ENCODE measurements around the gene ACP1.

The ACP1 gene

DNA sequence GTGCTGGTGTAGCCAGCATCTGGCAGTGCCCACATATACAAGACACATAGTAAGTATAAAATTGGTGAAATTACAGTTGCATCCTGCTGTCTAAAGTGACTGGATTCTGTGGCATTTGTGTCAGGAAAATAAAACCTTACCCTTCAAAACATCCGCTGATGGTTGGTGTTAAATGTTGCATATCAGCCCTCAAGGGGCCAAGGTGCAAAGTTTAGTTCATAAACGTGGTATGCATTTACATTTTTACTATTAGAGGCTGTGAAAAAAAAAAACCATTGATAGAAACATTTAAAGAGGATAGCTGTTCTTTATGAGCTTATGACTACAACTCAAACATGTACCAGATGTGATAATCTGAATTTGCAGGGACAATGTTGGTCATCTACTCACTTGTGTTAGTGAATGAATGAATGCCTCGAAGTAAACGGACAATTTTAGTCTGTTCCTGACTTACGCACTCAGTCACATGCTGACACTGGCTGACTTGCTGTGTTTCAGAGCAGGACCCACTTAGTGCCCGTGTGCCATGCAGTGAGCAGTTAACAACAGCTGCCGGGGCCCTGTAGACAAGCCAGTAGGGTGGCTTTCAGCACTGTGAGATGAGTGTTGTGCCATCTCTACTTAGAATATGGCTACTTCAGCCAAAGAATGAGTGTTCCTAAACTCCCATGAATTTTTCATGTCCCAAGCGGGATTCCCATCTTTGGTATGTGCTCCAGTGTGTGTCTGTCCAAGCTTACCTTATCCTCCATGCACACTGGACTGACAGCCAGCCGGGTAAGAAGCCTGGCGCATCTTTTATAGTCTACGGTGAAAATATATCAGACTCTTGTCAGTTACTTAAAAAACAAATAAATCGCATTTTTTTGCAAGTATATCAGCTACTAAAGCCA lies 17.9 kb downstream of the ACP1 start:
- DNase-seq = no peak

DNA sequence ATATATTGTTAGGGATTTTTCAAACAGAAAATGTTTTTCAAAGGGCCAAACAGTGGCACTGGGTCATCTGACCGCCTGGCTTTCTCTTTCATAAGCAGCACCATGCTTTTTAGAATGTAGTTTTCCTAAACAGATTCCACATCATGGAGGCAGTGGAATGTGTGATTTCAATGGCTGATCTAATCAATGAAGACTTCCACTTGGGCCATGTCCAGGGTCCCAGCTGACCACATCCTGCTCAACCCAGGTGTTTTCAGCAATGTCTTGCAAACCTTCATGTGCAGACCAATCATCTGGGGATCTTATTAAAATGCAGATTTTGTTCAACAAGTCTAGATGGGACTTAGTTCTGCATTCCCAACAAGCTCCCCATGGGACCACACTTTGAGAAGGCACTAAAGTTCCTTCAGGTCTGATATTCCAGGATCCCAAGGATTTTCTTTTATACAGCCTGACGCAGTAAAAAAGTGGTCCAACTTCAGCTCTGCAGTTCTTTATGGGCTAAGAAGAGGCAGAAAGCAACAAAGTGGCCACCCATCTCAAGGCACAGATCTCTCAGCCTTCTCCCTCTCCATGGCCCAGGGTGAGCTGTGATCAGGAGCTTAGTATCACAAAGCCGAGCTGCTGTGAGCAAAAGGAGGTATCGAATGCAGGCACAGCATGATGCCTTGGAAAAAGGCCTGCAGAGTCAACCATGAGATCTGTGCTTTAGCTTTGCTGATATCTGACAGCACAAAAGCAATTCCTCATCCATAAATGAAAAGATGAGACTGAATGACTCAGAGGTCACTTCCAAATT lies 19.4 kb downstream of the ACP1 start:
- DNase-seq = no peak

DNA sequence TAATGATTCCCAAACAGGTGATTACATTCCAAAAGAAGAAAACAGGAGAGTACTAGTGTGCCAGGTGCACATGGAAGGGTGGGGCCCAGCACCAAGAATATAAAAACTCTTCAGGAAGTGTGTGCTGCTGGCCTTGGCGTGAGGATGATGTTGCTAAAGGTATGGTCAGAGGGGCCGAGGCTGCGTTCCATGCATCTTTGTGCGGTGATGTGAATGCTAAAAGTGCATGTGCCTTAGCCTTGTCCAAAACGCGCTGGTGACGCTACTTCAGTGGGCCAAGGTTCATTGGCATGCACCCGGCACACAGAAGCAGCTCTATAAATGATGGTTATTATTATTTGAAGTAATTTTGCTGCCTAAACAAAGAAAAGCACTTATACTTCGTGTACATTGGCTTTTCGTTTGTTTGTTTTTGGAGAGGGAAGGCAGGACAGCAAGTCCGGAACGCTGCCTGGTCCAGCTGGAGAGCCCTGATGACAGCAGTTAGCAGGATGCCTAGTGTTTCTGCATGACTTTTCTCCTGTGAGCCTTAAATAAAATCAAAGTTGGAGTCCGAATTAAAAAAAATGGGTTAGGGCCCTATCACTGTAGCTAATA lies 20.2 kb downstream of the ACP1 start:
- DNase-seq = no peak

DNA sequence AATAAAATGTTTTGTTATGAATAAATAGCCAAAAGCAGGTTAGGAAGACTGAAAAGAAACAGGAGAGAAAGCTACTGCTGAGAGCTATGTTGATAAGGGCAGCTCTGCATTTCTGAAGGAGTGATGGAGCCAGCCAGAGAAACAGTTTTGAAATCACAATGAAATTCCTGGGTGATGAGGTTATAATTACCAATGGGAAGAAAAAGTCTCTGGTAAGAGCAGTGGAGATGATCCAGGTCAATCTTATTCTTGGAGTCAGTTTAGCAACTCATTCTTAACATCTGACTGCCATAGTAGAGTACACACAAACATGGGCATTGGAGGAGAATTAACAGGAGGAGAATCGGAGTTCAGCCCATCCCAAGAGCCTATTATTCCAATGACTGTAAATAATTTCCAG lies 20.8 kb downstream of the ACP1 start:
- no peak for DNase-seq

DNA sequence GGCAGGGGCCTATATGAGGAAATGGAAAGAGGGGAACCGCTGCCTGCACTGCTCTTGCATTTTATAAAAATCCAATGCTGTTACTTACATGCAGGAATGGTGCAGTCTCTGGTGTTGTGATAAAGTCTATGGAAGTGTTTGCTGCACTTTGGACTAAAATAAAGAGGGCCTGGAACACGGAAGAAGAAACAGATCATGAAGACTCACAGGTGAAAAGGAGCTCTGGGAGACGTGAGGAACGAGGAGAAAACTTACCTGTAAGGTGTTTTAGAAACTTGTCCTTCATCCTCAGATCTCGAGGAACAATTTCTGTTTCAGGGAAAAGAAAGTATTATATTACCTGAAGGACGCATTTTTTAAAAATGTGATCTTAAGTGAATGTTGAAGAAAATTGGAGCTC lies 21.3 kb downstream of the ACP1 start:
- DNase-seq = no peak

DNA sequence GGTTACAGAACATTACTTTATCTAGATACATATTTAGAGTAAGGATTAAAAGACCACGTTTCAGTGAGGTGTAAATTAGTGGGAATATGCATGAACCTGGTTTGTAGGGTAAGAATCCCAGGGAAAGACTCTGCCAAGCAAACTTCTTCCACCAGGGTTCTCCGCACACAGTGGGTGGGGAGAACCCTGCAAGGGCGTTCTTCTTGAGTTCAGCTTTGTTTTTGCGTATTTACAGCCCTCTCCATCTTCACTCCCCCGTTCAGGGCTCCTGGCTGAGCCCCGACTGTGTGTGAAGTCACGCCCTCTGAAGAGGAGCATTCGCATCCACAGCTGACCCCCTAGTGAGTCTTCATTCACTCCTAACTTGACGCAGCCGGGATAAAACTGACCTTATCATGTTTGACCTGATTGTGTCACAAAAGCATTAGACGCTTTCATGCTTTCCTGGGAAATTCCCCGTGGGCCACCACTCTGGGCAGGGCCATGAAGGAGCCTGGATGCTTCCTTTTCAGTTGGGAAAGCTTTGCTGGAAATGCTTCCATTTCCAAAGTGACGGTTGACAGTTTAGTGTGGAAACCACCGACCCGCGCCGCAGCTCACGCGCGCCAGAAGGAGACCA lies 22.1 kb downstream of the ACP1 start:
- DNase-seq = no peak

DNA sequence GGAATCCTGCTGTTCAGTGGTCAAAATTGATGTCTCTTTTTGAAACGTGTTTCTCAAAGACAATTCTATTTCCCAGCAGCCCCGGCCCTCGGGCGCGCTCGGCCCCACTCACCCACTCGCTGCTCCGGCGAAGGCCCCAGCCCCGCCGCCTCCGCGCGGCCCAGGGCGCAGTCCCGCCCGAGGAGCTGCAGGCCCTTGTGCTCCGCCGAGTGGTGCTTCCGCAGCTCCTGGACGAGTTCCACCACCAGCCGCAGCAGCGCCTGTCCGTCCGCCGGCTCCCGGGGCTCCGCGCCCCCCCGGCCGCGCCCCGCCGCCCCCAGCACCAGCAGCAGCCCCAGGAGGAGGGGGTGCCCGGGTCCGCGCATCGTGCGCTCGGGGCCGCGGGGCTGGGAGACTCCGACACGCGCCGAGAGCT lies 22.7 kb downstream of the ACP1 start:
- no peak for DNase-seq

DNA sequence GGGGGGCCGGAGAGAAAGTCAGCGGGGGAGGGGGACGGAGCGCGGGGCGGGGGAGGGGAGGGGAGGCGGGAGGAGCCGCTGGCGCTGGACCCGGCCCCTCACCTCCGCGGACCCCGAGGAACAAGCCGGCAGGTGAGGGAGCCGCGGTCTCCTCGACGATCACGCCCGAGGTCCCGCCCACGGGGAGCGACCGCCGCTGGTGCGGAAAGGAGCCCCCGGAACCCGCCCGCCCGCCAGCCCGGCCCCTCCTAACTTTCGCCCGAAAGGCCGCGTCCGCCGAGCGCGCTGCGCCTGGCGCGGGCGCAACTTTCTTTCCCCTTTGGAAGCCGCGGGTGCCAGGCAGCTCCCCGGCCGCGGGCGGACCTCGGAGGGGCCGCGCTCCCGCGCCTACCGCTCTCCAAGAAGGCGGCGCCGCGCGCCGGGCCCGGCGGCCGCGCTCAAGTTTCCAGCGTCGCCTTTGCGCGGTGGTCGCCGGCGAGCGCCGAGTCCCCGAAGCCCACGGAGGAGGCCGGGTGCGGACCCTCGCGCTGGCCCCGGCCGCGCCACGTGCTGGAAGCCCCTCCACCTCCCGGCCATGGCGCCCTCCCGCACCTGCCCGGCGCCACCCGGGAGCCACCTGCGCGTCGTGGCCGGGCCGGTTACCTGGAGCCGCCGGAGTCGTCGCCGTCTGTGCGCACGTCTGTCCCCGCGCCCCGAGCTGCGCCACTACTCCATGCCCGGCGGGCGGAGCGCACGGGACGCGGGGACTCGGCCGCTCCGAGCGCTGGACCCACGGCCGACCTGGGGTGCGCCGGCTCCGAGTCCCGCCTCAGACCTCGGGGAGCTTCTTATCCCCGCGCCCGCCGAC lies 23.4 kb downstream of the ACP1 start, which contains the start of gene ALKAL2:
Gene ALKAL2 (minus strand): TSS at position 181 of the 847 bp plus-strand sequence. CDS start 256 bp downstream, outside the sequence.
- peak; percentile 65 for DNase-seq

DNA sequence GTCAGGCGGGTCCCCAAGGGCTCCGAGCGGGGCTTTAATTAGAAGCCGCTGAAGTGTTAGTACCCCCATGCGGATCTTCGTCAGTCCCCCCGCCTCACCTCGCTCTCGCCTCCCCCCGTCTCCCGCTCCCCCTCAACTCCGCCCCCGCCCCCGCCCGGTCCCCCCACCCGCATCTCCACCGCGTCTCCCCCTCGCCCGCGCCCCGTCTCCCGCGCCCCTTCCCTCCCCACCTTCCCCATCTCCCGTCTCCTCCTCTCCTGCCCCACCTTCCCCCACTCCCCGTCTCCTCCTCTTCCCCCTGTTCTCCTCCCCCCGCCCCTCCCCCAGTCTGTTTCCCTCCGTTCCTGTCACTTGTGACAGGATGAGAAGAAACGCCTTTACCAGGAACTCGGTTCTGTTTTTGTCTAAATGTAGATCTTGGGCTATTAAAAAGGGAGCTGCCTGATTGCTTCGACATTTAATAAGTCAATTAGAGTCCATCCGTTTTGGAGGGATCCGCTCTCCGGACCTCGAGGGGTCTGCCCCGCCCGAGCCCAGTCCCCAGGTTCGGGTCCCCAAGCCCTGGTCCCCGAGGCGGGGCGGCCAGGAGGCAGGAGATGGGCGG lies 24.1 kb downstream of the ACP1 start:
- no peak for DNase-seq

DNA sequence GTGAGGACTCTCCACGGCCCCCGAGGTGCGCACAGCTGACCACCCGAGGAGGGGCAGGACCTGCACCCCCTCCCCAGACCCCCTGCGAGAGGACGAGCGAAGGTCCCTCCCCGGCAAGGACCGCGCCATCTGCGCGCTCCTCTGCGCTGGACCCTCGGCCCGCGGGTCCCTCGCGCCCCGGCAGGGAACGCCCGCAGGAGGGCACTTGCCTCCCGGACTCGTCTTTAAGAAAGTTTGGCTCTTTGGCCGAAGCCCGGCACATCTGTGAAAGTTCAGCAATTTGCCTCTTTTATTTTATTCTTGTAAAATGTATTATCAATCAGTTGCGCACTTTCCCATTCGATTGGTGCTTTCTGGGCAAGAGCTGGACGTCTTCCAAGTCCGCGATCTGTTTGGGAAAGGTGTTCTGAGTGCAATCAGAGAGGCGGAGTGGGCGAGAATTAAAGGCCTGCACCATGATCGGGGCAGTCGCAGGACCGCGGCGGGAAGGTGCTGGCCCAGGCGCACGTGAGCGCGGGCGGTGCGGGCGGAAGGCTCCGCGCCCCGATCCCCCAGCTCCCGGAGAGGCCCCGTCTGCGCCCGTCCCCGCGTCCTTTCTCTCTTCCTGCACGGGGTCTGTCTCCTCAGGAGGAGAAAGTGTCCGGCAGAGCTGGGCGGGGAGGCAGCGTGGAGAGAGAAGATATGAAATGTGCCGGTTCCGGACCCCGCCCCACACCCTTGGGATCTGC lies 24.8 kb downstream of the ACP1 start:
- DNase-seq = no peak

DNA sequence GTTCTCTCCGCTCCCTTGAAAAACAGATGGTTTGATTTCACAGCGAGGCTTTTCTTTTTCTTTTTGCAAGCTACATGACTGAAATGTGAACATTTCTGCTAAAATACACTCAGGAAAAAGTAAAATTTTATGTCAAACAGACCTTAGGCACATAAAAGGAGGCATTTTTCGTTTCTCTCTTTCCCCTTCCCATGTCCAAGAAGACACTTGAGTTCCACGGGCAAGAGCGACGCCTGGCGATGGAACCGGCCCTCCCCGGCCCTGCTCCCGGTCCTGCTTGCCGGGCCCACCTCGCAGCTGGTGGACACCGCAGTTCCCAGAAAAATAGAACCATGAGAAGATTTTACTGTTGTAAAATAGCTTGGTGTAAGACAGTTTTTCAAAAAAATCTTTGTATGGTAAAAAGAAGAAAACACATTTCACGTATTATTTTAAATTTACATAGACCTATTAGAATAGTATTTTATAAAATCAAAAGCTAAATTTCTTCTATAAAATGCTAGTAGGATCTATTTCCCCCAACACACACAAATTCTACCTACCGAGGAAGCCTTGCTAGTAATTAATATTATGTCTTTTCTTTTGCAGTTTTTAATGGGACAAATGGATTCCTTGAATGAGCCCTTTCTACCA lies 25.5 kb downstream of the ACP1 start:
- peak; percentile 71 for DNase-seq

DNA sequence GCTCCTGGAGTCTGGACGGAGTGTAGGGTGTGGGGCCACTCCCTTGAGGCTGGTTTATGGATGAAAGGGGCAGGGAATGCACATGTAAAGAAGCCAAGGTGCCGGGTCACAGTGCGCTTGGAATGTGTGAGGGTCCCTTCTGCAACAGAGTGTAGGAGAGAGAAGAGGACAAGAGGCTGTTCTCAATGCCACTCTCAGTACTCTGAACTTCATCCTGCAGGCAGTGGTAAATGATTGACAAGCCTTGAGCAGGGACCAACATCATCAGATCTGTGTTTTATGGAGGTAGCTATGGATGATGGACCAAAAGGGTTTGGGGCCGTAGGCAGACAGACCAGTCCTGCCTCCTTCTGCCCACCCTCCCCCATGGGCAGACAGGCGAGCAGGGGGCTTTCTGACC lies 30.3 kb downstream of the ACP1 start:
- DNase-seq = no peak

DNA sequence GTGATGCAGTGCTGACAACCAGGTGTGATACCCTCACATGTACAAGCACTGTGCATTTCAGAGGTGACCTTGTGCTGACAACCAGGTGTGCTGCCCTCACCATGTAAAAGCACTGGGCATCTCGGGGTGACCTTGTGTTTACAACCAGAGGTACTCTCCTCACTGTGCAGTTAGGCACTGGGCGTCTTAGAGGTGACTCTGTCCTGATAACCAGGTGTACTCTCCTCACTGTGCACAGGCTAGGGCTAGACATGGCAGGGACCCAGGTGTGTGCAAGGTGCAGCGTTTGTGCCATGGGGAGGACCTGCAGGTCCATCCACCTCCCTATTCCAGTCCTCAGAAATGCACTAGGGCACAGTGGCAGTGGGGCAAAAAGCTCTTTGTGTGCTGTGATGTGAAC lies 31.6 kb downstream of the ACP1 start:
- no peak for DNase-seq

DNA sequence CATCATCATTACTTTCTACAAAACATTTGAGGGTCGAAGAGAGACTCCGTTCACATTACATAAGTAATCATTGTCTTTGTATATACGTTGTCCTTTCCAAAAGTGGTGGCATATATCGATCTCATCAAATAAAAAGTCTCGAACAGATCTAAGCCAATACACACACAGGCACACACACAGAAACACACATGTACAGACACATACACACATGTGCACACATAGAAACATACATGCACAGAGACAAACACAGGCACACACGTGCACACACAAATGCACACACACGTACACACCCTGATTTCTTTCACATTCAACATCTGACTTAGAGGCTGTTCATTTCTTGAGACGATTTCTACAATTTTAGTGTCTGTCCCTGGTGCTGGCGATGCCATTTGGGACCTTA lies 40.6 kb downstream of the ACP1 start:
- DNase-seq = no peak

DNA sequence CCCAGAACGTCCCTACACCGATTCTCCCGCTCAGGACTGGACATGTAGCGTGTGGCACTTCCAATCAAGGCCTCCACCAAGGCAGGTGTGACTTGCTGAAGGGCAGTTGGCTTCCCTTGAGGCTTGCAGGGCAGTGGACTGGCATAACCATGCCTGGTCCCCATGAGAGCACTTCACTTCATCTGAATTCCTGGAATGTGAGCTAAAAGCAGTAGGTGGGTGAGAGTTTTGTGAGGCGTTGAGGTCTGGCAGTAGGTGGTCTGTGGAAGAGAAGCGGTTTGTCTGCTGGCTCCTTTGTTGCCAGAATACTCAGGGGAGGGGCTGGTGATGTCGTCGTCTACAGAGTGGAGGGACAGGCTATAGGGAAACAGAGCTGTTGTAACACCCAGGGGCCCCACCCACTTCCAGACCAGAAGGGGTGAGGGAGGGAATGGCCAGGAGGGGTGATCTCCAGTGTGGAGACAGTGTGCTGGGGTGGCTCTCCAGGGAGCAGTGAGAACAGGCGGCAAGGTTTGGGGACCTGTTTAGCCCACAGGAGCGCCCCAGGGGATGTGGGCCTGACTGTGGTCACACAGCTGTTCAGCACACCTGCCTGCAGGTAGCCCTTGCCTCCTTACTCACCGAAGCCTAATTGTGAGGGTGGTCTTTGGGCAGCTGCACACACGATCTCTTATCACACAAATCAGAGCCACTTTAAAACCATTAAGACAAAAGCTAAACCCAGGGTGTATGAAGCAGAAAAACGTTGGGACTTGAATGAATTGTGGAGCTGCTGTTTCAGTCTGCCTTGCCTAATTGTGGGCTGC lies 44.6 kb downstream of the ACP1 start:
- no peak for DNase-seq

DNA sequence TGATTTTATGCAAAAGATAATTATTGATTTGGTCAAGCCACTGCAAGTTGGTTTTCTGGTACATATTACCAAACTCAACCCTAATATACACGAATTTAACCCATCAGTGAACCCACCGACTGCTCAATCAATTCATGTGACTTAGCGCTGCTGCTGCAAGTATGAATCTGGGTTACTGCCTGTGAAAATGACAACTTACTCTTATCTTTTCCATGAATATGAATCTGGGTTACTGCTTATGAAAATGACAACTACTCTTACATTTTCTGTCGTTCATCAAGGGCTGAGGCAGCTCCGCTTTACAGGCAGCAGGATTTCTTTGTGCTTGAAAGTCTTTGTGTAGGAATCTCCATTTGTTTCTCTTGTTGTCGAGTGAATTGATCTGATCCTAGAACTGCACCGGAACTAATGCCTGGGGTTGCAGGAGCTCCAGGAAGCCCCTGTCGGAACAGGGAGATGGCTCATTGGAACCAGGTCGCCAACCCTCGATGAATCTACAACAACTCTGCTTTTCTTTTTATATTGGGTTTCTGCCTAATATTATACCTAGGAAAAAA lies 45.3 kb downstream of the ACP1 start:
- DNase-seq = no peak

DNA sequence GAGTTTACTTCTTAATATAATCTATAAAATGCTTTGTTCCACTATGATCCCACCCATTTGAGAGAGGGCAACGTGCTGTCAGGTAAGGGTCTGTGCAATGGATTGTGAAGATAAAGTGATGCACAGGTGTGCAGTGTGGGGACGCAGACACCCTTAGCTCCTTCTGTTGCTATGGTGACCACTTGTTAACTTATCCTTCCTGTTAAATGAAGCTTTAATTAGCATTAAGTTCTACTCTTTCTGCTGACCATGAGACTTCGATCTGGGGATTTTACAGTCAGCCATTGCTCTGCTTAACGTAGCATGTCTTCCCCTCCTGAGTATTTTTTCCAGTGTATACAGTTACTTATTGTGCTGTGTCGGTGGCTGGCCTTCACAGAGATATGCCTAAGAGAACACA lies 46.2 kb downstream of the ACP1 start:
- no peak for DNase-seq

DNA sequence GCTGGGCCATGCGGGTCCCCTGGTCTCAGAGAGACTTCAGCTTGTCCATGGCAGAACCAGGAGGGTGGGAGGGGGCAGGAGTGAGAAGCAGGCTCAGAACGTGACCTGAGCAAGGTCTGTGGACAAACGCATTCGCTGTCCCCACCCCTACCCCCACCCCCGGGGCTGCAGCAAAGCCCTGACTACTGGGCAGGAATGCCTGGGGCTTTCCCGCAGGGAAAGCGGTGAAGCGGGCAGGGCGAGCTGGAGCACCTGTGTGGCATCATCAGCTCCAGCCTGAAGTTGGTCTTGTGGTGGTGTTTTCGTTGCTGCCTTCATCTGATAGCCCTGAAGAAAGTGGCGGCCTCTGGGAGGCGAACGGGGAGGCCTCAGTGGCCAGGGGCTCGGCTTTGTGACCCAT lies 49.2 kb downstream of the ACP1 start:
- DNase-seq = no peak

All from activated CD8-positive, alpha-beta memory T cell treated with anti-CD3 and anti-CD28 coated beads for 24 hours (primary cell).